GM23248 (cell line): ENCODE results near the gene NIPBL.

Source experiments
- EZH2 ChIP-seq: fragments of 200-600 bp; sonication (generic); IDR thresholded peaks from 2 replicates; pipeline ENCODE4 v1.6.1; 2018; ENCODE audit warnings: antibody characterized with exemption, mild to moderate bottlenecking; ENCODE audit not compliant: insufficient read depth, poor library complexity, severe bottlenecking
- EZH2phosphoT487 ChIP-seq: fragments of 200-600 bp; sonication (generic); IDR thresholded peaks from 2 replicates; pipeline ENCODE4 v1.6.1; 2018; ENCODE audit warnings: antibody characterized with exemption, moderate library complexity, mild to moderate bottlenecking, low read depth; ENCODE audit not compliant: insufficient read depth

DNA sequence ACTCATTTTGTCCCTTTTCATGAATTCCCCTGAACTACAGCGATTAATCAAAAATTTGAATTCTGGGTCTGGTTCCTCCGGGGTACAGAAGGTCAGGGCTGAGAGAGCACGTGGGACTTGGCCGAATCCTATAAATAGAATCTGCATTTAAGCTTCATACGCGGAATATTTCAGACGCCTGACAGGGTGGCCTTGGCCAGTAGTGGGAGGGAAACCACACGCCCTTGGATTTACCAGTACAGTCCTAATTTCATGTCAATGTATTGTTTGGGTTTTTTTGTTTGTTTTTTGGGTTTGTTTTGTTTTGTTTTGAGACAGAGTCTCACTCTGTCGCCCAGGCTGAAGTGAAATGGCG is 21.5 kb upstream of the NIPBL start:
- TF ChIP-seq EZH2 = no peak
- no peak for TF ChIP-seq EZH2phosphoT487
